ENCODE measurements around the gene NTM.

Gene NTM

GRCh38 chr11:131904756-131905155 lies 534.3 kb downstream of the NTM start:
- no peak overlapping the region for H3K4me2 ChIP-seq (ENCODE audit: low read length)
- TF ChIP-seq EZH2phosphoT487 (IDR thresholded peaks at IDR 0.05; ENCODE audit: low read depth) = no peak
- TF ChIP-seq CTCF (IDR thresholded peaks at IDR 0.05; ENCODE audit: low read depth, low read length) = no peak
- no peaks in the 10 kb centered on the region for H3K9me3 ChIP-seq (ENCODE audit: insufficient read depth, low read length)
- no peak overlapping the region for H3K27ac ChIP-seq (ENCODE audit: low read length)
- H3K27me3 ChIP-seq (ENCODE audit: low read depth, low read length) = peaks cover 29% of the 10 kb centered on the region
- no peaks in the 10 kb centered on the region for H3K79me2 ChIP-seq (ENCODE audit: low read length)
- H3K4me1 ChIP-seq (ENCODE audit: low read length) = peaks cover 14% of the 10 kb centered on the region
- no peak overlapping the region for H3K9ac ChIP-seq (ENCODE audit: low read length)
- no peak overlapping the region for H3K4me3 ChIP-seq (ENCODE audit: low read length)
- H4K20me1 ChIP-seq (ENCODE audit: insufficient read depth, low read length) = 0 out of 2 replicates have a peak, but pooled peaks cover 2% of the 10 kb centered on the region
- H2AFZ ChIP-seq (ENCODE audit: low read depth, low read length) = no peak overlapping the region
- H3K36me3 ChIP-seq (replicated peaks; ENCODE audit: low read depth, low read length) = no peaks in the 10 kb centered on the region

DNA sequence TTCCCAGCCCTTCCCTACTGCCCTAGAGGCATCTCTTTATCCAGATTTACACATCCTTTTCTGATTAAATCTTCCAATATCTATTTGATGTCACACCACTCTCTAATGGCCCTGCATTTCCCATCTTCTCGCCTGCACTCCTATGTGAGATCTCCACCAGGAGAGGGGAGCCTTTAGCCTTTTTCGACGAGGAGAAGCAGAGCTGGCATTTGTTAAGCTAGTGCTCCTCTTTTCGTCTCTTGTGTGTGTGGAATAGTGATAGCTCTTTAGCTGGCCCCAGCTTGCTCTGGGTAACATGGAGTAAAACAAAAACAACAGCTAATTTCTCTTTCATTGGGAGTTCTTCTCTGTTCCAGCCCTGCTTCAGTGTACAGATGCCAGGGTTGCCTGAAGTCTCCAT lies 536.5 kb downstream of the NTM start:
- Histone ChIP-seq H3K4me1 (ENCODE audit: low read length) (peaks cover 4% of the 10 kb centered on the region), H3K4me3 (ENCODE audit: low read length) (no peak overlapping the region), H3K36me3 (replicated peaks; ENCODE audit: low read depth, low read length) (no peaks in the 10 kb centered on the region), H4K20me1 (ENCODE audit: insufficient read depth, low read length) (no peaks in the 10 kb centered on the region), H3K9me3 (ENCODE audit: insufficient read depth, low read length) (no peaks in the 10 kb centered on the region), H3K27me3 (ENCODE audit: low read depth, low read length) (peaks cover 17% of the 10 kb centered on the region), H3K9ac (ENCODE audit: low read length) (no peak overlapping the region), H3K27ac (ENCODE audit: low read length) (no peak overlapping the region), H3K4me2 (ENCODE audit: low read length) (no peak overlapping the region), H2AFZ (ENCODE audit: low read depth, low read length) (no peak overlapping the region), H3K79me2 (ENCODE audit: low read length) (no peaks in the 10 kb centered on the region)
- TF ChIP-seq CTCF (IDR thresholded peaks at IDR 0.05; ENCODE audit: low read depth, low read length) = no peak

GRCh38 chr11:131907371-131907770 lies 537.0 kb downstream of the NTM start:
- H3K36me3 ChIP-seq (replicated peaks; ENCODE audit: low read depth, low read length) = no peaks in the 10 kb centered on the region
- no peaks in the 10 kb centered on the region for H3K9me3 ChIP-seq (ENCODE audit: insufficient read depth, low read length)
- no peaks in the 10 kb centered on the region for H3K4me1 ChIP-seq (ENCODE audit: low read length)
- no peak overlapping the region for H3K4me2 ChIP-seq (ENCODE audit: low read length)
- no peak for TF ChIP-seq EZH2phosphoT487 (IDR thresholded peaks at IDR 0.05; ENCODE audit: low read depth)
- no peak for TF ChIP-seq CTCF (IDR thresholded peaks at IDR 0.05; ENCODE audit: low read depth, low read length)
- H2AFZ ChIP-seq (ENCODE audit: low read depth, low read length) = no peak overlapping the region
- H3K9ac ChIP-seq (ENCODE audit: low read length) = no peak overlapping the region
- no peak overlapping the region for H3K4me3 ChIP-seq (ENCODE audit: low read length)
- H4K20me1 ChIP-seq (ENCODE audit: insufficient read depth, low read length) = no peaks in the 10 kb centered on the region
- H3K27ac ChIP-seq (ENCODE audit: low read length) = no peak overlapping the region
- H3K27me3 ChIP-seq (ENCODE audit: low read depth, low read length) = peaks cover 14% of the 10 kb centered on the region
- H3K79me2 ChIP-seq (ENCODE audit: low read length) = no peaks in the 10 kb centered on the region

- Histone ChIP-seq H3K36me3 (replicated peaks; ENCODE audit: low read depth, low read length) (no peaks in the 10 kb centered on the region), H3K79me2 (ENCODE audit: low read length) (no peaks in the 10 kb centered on the region), H3K9ac (ENCODE audit: low read length) (no peak overlapping the region), H3K4me1 (ENCODE audit: low read length) (no peaks in the 10 kb centered on the region), H4K20me1 (ENCODE audit: insufficient read depth, low read length) (no peaks in the 10 kb centered on the region), H3K4me2 (ENCODE audit: low read length) (no peak overlapping the region), H2AFZ (ENCODE audit: low read depth, low read length) (no peak overlapping the region), H3K27ac (ENCODE audit: low read length) (no peak overlapping the region), H3K9me3 (ENCODE audit: insufficient read depth, low read length) (no peaks in the 10 kb centered on the region), H3K27me3 (ENCODE audit: low read depth, low read length) (peaks cover 12% of the 10 kb centered on the region), H3K4me3 (ENCODE audit: low read length) (no peak overlapping the region)
- TF ChIP-seq EZH2phosphoT487 (IDR thresholded peaks at IDR 0.05; ENCODE audit: low read depth) = no peak
- TF ChIP-seq CTCF (IDR thresholded peaks at IDR 0.05; ENCODE audit: low read depth, low read length) = no peak
Measured at GRCh38 chr11:131908316-131908715, 537.9 kb downstream of the NTM start.

All from OCI-LY3 (cell line).